Stomach (tissue), 4 donors: Measurements from ENCODE around the gene FBXL5.

Experiments
- EP300 ChIP-seq: sonication (generic); formaldehyde crosslinking; IDR thresholded peaks from one replicate; pipeline ENCODE4 v1.6.1; 2017; ENCODE audit warnings: antibody characterized with exemption
- POLR2A ChIP-seq, 4 donors: fragments of 450-650 bp; IDR thresholded peaks; one replicate each; pipeline ENCODE4 v1.6.1; 2016; ENCODE audit warnings: antibody characterized with exemption in 4 of 4, control low read depth in 2 of 4, mild to moderate bottlenecking in 1 of 4, moderate library complexity in 1 of 4
- POLR2AphosphoS5 ChIP-seq, 3 donors: sonication (generic); formaldehyde crosslinking; IDR thresholded peaks; one replicate each; pipeline ENCODE4 v1.6.1; 2016; ENCODE audit warnings: antibody characterized with exemption in 3 of 3
- TF ChIP-seq, protein P1 (sequence below), 7 experiments: fragments of 450-650 bp in 4 of 7; fragments of 200-600 bp in 3 of 7; sonication (generic) in 3 of 7; IDR thresholded peaks; one replicate each; pipeline ENCODE4 v1.5.1; 2016 to 2019; ENCODE audit warnings: antibody characterized with exemption in 7 of 7, control low read depth in 2 of 7, mild to moderate bottlenecking in 1 of 7

DNA sequence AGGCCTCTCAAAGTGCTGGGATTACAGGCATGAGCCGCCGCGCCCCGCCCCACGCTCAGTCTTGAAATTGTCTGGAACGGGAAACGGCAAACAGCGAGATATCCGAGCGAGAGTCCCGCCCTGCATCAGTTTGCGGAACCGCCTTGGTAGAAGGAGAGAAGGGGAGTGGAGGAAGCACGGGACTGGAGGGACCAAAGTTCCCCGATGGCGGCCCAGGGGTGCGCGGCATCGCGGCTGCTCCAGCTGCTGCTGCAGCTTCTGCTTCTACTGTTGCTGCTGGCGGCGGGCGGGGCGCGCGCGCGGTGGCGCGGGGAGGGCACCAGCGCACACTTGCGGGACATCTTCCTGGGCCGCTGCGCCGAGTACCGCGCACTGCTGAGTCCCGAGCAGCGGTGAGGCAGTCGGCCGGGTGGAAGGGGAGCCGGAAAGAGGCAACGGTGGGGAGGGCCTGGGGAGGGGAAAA, 47.8 kb upstream of the FBXL5 start, which contains the start of gene BST1:
- no peak for TF ChIP-seq POLR2A (IDR thresholded peaks at IDR 0.05)
- TF ChIP-seq, protein P1, sequence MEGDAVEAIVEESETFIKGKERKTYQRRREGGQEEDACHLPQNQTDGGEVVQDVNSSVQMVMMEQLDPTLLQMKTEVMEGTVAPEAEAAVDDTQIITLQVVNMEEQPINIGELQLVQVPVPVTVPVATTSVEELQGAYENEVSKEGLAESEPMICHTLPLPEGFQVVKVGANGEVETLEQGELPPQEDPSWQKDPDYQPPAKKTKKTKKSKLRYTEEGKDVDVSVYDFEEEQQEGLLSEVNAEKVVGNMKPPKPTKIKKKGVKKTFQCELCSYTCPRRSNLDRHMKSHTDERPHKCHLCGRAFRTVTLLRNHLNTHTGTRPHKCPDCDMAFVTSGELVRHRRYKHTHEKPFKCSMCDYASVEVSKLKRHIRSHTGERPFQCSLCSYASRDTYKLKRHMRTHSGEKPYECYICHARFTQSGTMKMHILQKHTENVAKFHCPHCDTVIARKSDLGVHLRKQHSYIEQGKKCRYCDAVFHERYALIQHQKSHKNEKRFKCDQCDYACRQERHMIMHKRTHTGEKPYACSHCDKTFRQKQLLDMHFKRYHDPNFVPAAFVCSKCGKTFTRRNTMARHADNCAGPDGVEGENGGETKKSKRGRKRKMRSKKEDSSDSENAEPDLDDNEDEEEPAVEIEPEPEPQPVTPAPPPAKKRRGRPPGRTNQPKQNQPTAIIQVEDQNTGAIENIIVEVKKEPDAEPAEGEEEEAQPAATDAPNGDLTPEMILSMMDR (IDR thresholded peaks at IDR 0.05): no peak
- no peak for TF ChIP-seq EP300
- TF ChIP-seq POLR2AphosphoS5 (IDR thresholded peaks at IDR 0.05): peak in 2 of 3 donors; percentile 6 to 34
